Ishikawa (cell line): ENCODE data around the gene TIGD1.

Experiments used
- CEBPB ChIP-seq: IDR thresholded peaks from 2 replicates; pipeline ENCODE4 v1.6.1; 2012
- EP300 ChIP-seq: IDR thresholded peaks from 2 replicates; pipeline ENCODE4 v1.6.1; 2012; ENCODE audit warnings: borderline replicate concordance
- RAD21 ChIP-seq: IDR thresholded peaks from 2 replicates; pipeline ENCODE4 v1.6.1; 2012; ENCODE audit warnings: low read depth
- TAF1 ChIP-seq: IDR thresholded peaks from 2 replicates; pipeline ENCODE4 v1.6.1; 2012; ENCODE audit warnings: low read depth, mild to moderate bottlenecking
- TEAD4 ChIP-seq: IDR thresholded peaks from 2 replicates; pipeline ENCODE4 v1.6.1; 2012
- YY1 ChIP-seq: IDR thresholded peaks from 2 replicates; pipeline ENCODE4 v1.6.1; 2012; ENCODE audit warnings: low read depth
- TF ChIP-seq, protein P1 (sequence below): IDR thresholded peaks from 2 replicates; pipeline ENCODE4 v1.6.1; 2012; ENCODE audit warnings: low read depth, mild to moderate bottlenecking

GRCh38 chr2:232586943-232587505, 36.7 kb upstream of the TIGD1 start:
- TF ChIP-seq, protein P1, sequence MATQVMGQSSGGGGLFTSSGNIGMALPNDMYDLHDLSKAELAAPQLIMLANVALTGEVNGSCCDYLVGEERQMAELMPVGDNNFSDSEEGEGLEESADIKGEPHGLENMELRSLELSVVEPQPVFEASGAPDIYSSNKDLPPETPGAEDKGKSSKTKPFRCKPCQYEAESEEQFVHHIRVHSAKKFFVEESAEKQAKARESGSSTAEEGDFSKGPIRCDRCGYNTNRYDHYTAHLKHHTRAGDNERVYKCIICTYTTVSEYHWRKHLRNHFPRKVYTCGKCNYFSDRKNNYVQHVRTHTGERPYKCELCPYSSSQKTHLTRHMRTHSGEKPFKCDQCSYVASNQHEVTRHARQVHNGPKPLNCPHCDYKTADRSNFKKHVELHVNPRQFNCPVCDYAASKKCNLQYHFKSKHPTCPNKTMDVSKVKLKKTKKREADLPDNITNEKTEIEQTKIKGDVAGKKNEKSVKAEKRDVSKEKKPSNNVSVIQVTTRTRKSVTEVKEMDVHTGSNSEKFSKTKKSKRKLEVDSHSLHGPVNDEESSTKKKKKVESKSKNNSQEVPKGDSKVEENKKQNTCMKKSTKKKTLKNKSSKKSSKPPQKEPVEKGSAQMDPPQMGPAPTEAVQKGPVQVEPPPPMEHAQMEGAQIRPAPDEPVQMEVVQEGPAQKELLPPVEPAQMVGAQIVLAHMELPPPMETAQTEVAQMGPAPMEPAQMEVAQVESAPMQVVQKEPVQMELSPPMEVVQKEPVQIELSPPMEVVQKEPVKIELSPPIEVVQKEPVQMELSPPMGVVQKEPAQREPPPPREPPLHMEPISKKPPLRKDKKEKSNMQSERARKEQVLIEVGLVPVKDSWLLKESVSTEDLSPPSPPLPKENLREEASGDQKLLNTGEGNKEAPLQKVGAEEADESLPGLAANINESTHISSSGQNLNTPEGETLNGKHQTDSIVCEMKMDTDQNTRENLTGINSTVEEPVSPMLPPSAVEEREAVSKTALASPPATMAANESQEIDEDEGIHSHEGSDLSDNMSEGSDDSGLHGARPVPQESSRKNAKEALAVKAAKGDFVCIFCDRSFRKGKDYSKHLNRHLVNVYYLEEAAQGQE = no peak
- TF ChIP-seq TAF1 = no peak
- TF ChIP-seq TEAD4 = no peak
- no peak for TF ChIP-seq RAD21
- TF ChIP-seq EP300 = no peak
- TF ChIP-seq YY1 = no peak
- TF ChIP-seq CEBPB = no peak
